ENCODE measurements around the gene KCND3. TPM values are rescaled to one million over a fixed set of nuclear protein-coding genes. Genes with fewer than 3 reads are reported as not detected.

The KCND3 gene
- total RNA-seq, 1 donor from 2014 or later, result 2.1 TPM

DNA sequence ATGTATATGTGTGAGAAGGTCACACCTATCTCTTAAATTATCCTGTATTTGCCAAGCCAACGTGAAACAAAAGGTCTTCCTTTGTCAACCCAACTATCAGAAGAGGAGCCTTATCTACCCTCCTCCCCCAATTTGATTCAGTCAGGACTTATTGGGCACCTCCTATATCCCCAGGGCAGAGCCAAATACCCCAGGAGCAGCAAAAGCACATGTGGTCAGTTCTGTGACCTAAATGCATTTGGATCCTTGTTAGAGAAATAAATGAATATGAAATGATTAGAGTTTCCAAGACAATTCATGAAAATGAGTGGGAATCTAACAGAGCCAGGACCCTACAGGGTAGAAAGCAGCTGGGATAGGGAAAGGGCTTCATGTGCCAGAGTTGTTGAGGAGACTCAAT lies 37.0 kb upstream of the KCND3 start:
- no peak for DNase-seq (ENCODE audit: extremely low spot score, unreplicated experiment)
- H3K4me3 Mint-ChIP-seq (ENCODE audit: unreplicated experiment), result no peak overlapping the region
- H3K9me3 Mint-ChIP-seq (ENCODE audit: unreplicated experiment), result no peaks in the 10 kb centered on the region
- H3K27ac Mint-ChIP-seq (ENCODE audit: unreplicated experiment), result no peak overlapping the region
- TF ChIP-seq, protein P1, sequence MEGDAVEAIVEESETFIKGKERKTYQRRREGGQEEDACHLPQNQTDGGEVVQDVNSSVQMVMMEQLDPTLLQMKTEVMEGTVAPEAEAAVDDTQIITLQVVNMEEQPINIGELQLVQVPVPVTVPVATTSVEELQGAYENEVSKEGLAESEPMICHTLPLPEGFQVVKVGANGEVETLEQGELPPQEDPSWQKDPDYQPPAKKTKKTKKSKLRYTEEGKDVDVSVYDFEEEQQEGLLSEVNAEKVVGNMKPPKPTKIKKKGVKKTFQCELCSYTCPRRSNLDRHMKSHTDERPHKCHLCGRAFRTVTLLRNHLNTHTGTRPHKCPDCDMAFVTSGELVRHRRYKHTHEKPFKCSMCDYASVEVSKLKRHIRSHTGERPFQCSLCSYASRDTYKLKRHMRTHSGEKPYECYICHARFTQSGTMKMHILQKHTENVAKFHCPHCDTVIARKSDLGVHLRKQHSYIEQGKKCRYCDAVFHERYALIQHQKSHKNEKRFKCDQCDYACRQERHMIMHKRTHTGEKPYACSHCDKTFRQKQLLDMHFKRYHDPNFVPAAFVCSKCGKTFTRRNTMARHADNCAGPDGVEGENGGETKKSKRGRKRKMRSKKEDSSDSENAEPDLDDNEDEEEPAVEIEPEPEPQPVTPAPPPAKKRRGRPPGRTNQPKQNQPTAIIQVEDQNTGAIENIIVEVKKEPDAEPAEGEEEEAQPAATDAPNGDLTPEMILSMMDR (IDR thresholded peaks at IDR 0.05), result no peak
- no peaks in the 10 kb centered on the region for H3K27me3 Mint-ChIP-seq (ENCODE audit: unreplicated experiment)
- no peaks in the 10 kb centered on the region for H3K4me1 Mint-ChIP-seq (ENCODE audit: unreplicated experiment)
- no peaks in the 10 kb centered on the region for H3K36me3 Mint-ChIP-seq (ENCODE audit: unreplicated experiment)

DNA sequence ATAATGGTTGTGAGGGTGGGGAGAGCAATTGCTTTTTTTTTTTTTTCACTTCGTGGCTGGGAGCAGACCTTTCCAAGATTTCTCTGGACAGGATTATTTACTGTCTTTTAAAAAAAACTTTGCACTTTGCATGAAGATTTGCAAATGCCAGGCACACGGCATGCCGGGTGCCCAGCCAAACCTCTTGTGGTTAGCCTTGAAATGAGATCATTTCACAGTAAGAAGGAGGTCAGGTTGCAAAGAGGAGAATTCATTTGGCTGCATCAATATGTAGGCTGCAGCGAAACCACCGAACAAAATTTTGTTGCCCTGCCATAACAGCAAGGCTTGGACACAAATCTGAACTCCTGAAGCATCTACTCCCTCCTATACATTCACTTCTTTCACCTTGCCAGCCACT lies 36.5 kb upstream of the KCND3 start:
- no peaks in the 10 kb centered on the region for H3K36me3 Mint-ChIP-seq (ENCODE audit: unreplicated experiment)
- DNase-seq (ENCODE audit: extremely low spot score, unreplicated experiment), result no peak
- TF ChIP-seq, protein P1 (IDR thresholded peaks at IDR 0.05), result no peak
- no peaks in the 10 kb centered on the region for H3K9me3 Mint-ChIP-seq (ENCODE audit: unreplicated experiment)
- no peaks in the 10 kb centered on the region for H3K27me3 Mint-ChIP-seq (ENCODE audit: unreplicated experiment)
- no peak overlapping the region for H3K27ac Mint-ChIP-seq (ENCODE audit: unreplicated experiment)
- H3K4me1 Mint-ChIP-seq (ENCODE audit: unreplicated experiment), result no peaks in the 10 kb centered on the region
- H3K4me3 Mint-ChIP-seq (ENCODE audit: unreplicated experiment), result no peak overlapping the region

DNA sequence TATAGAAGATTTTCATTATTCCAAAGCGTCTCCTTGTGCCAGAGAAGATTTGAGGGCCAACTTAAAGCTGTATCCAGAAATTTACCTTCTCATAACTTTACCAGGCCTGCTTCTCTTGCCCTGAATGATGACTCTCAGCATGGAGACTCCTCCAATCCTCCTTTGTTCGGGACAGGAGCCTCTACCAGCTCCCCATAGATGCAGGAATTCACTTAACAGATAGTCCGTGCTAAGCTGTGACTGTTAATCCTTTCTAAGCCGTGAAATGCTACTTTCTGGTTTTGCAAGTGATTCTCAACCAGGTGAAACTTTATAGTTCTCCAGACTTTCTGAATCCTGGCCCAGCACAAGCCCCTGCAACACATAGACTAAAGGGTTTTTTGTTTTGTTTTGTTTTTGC lies 31.8 kb upstream of the KCND3 start:
- Mint-ChIP-seq H3K4me1 (ENCODE audit: unreplicated experiment) (no peaks in the 10 kb centered on the region), H3K27me3 (ENCODE audit: unreplicated experiment) (no peaks in the 10 kb centered on the region), H3K36me3 (ENCODE audit: unreplicated experiment) (no peaks in the 10 kb centered on the region), H3K27ac (ENCODE audit: unreplicated experiment) (no peak overlapping the region), H3K9me3 (ENCODE audit: unreplicated experiment) (no peaks in the 10 kb centered on the region), H3K4me3 (ENCODE audit: unreplicated experiment) (no peak overlapping the region)
- no peak for DNase-seq (ENCODE audit: extremely low spot score, unreplicated experiment)
- TF ChIP-seq, protein P1 (IDR thresholded peaks at IDR 0.05), result no peak

DNA sequence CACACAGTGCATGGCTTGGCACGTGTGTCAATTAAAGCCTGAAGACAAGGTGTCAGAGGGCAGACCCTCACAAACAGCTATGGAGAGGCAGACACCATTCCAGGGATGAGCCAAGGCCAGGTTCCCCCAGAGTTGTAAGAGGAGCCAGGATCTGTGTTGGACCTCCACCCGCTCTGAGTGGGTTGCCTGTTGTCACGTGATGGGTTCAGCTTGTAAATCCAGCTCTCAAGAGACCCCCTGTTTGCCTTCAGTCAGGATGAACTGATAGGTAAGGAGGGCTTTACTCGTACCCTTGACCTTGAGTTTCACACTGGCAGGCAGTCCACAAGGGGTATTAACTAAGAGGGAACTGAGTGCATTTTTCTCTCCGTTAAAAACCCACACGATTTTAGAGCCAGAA lies 27.7 kb upstream of the KCND3 start:
- Mint-ChIP-seq H3K4me1 (ENCODE audit: unreplicated experiment) (no peaks in the 10 kb centered on the region), H3K27ac (ENCODE audit: unreplicated experiment) (no peak overlapping the region), H3K4me3 (ENCODE audit: unreplicated experiment) (no peak overlapping the region), H3K9me3 (ENCODE audit: unreplicated experiment) (peaks cover 8% of the 10 kb centered on the region), H3K36me3 (ENCODE audit: unreplicated experiment) (no peaks in the 10 kb centered on the region), H3K27me3 (ENCODE audit: unreplicated experiment) (no peaks in the 10 kb centered on the region)
- TF ChIP-seq, protein P1 (IDR thresholded peaks at IDR 0.05), result no peak
- no peak for DNase-seq (ENCODE audit: extremely low spot score, unreplicated experiment)

DNA sequence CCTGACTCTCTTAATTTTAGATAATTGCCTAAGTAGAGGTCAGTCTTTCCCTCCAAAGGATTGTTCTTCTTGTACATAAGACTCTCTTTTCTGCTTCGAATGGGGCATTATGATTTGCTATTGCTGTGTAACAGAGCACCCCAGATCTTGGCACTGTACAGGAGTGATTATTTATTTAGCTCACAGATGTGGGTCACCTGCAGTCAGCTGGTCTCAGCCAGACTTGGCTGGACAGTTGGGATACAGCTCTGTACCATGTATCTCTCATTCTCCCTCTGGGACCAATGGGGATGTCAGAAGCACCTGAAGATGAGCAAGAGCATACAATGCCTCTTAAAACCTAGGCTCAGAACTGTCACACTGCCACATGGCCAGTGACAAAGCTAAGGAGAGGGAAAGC lies 23.4 kb upstream of the KCND3 start:
- Mint-ChIP-seq H3K27me3 (ENCODE audit: unreplicated experiment) (no peaks in the 10 kb centered on the region), H3K4me3 (ENCODE audit: unreplicated experiment) (no peak overlapping the region), H3K36me3 (ENCODE audit: unreplicated experiment) (no peaks in the 10 kb centered on the region), H3K9me3 (ENCODE audit: unreplicated experiment) (peaks cover 8% of the 10 kb centered on the region), H3K4me1 (ENCODE audit: unreplicated experiment) (no peaks in the 10 kb centered on the region), H3K27ac (ENCODE audit: unreplicated experiment) (no peak overlapping the region)
- no peak for DNase-seq (ENCODE audit: extremely low spot score, unreplicated experiment)
- TF ChIP-seq, protein P1 (IDR thresholded peaks at IDR 0.05), result no peak
